ENCODE measurements around the gene RPS6KA3.

The RPS6KA3 gene

GRCh38 chrX:20311505-20311904, 44.8 kb upstream of the RPS6KA3 start:
- Histone ChIP-seq H3K4me2 (ENCODE audit: low read length) (peak overlapping the region; percentile 74), H3K27ac (ENCODE audit: low read length) (peak overlapping the region; percentile 48), H2AFZ (ENCODE audit: low read depth, low read length) (no peak overlapping the region), H3K9ac (ENCODE audit: low read length) (no peak overlapping the region), H3K4me1 (ENCODE audit: low read length) (peaks cover 51% of the 10 kb centered on the region), H3K4me3 (ENCODE audit: low read length) (0 out of 2 replicates have a peak overlapping the region, but pooled peaks have one; percentile 16), H3K36me3 (replicated peaks; ENCODE audit: low read depth, low read length) (no peaks in the 10 kb centered on the region), H3K9me3 (ENCODE audit: insufficient read depth, low read length) (no peaks in the 10 kb centered on the region), H3K79me2 (ENCODE audit: low read length) (no peaks in the 10 kb centered on the region), H3K27me3 (ENCODE audit: low read depth, low read length) (no peaks in the 10 kb centered on the region), H4K20me1 (ENCODE audit: insufficient read depth, low read length) (no peaks in the 10 kb centered on the region)
- TF ChIP-seq EZH2phosphoT487 (IDR thresholded peaks at IDR 0.05; ENCODE audit: low read depth), result no peak
- TF ChIP-seq CTCF (IDR thresholded peaks at IDR 0.05; ENCODE audit: low read depth, low read length), result no peak

GRCh38 chrX:20309806-20310205, 43.1 kb upstream of the RPS6KA3 start:
- Histone ChIP-seq H3K79me2 (ENCODE audit: low read length) (no peaks in the 10 kb centered on the region), H3K27ac (ENCODE audit: low read length) (no peak overlapping the region), H3K4me1 (ENCODE audit: low read length) (peaks cover 40% of the 10 kb centered on the region), H3K9me3 (ENCODE audit: insufficient read depth, low read length) (no peaks in the 10 kb centered on the region), H4K20me1 (ENCODE audit: insufficient read depth, low read length) (no peaks in the 10 kb centered on the region), H3K27me3 (ENCODE audit: low read depth, low read length) (no peaks in the 10 kb centered on the region), H3K36me3 (replicated peaks; ENCODE audit: low read depth, low read length) (no peaks in the 10 kb centered on the region), H3K4me2 (ENCODE audit: low read length) (no peak overlapping the region), H2AFZ (ENCODE audit: low read depth, low read length) (no peak overlapping the region), H3K4me3 (ENCODE audit: low read length) (no peak overlapping the region), H3K9ac (ENCODE audit: low read length) (no peak overlapping the region)
- TF ChIP-seq EZH2phosphoT487 (IDR thresholded peaks at IDR 0.05; ENCODE audit: low read depth), result no peak
- TF ChIP-seq CTCF (IDR thresholded peaks at IDR 0.05; ENCODE audit: low read depth, low read length), result no peak

GRCh38 chrX:20306668-20307067, 40.0 kb upstream of the RPS6KA3 start:
- H3K4me2 ChIP-seq (ENCODE audit: low read length), result no peak overlapping the region
- no peaks in the 10 kb centered on the region for H3K36me3 ChIP-seq (replicated peaks; ENCODE audit: low read depth, low read length)
- H3K79me2 ChIP-seq (ENCODE audit: low read length), result no peaks in the 10 kb centered on the region
- H4K20me1 ChIP-seq (ENCODE audit: insufficient read depth, low read length), result no peaks in the 10 kb centered on the region
- no peak overlapping the region for H3K4me3 ChIP-seq (ENCODE audit: low read length)
- no peak overlapping the region for H3K9ac ChIP-seq (ENCODE audit: low read length)
- H3K27ac ChIP-seq (ENCODE audit: low read length), result no peak overlapping the region
- H3K27me3 ChIP-seq (ENCODE audit: low read depth, low read length), result no peaks in the 10 kb centered on the region
- peaks cover 9% of the 10 kb centered on the region for H3K4me1 ChIP-seq (ENCODE audit: low read length)
- H3K9me3 ChIP-seq (ENCODE audit: insufficient read depth, low read length), result no peaks in the 10 kb centered on the region
- no peak overlapping the region for H2AFZ ChIP-seq (ENCODE audit: low read depth, low read length)
- TF ChIP-seq CTCF (IDR thresholded peaks at IDR 0.05; ENCODE audit: low read depth, low read length) (no peak), EZH2phosphoT487 (IDR thresholded peaks at IDR 0.05; ENCODE audit: low read depth) (no peak)

- Histone ChIP-seq H3K9me3 (ENCODE audit: insufficient read depth, low read length) (no peaks in the 10 kb centered on the region), H3K79me2 (ENCODE audit: low read length) (no peaks in the 10 kb centered on the region), H3K27ac (ENCODE audit: low read length) (no peak overlapping the region), H3K4me2 (ENCODE audit: low read length) (no peak overlapping the region), H2AFZ (ENCODE audit: low read depth, low read length) (no peak overlapping the region), H3K4me1 (ENCODE audit: low read length) (no peaks in the 10 kb centered on the region), H3K36me3 (replicated peaks; ENCODE audit: low read depth, low read length) (no peaks in the 10 kb centered on the region), H3K9ac (ENCODE audit: low read length) (no peak overlapping the region), H3K27me3 (ENCODE audit: low read depth, low read length) (0 out of 2 replicates have a peak, but pooled peaks cover 4% of the 10 kb centered on the region), H3K4me3 (ENCODE audit: low read length) (no peak overlapping the region), H4K20me1 (ENCODE audit: insufficient read depth, low read length) (no peaks in the 10 kb centered on the region)
- no peak for TF ChIP-seq EZH2phosphoT487 (IDR thresholded peaks at IDR 0.05; ENCODE audit: low read depth)
- no peak for TF ChIP-seq CTCF (IDR thresholded peaks at IDR 0.05; ENCODE audit: low read depth, low read length)
Observed at GRCh38 chrX:20300822-20301221, 34.1 kb upstream of the RPS6KA3 start.

Measured in OCI-LY3 (cell line).